ENCODE measurements around the gene GABRG3. TPM values are rescaled to one million over a fixed set of nuclear protein-coding genes. Genes with fewer than 3 reads are reported as not detected.

Gene GABRG3
- total and polyA plus RNA-seq, 2 donors (not counting 3 experiments of a cell fraction or from before 2014, with no cell fraction given): not detected

DNA sequence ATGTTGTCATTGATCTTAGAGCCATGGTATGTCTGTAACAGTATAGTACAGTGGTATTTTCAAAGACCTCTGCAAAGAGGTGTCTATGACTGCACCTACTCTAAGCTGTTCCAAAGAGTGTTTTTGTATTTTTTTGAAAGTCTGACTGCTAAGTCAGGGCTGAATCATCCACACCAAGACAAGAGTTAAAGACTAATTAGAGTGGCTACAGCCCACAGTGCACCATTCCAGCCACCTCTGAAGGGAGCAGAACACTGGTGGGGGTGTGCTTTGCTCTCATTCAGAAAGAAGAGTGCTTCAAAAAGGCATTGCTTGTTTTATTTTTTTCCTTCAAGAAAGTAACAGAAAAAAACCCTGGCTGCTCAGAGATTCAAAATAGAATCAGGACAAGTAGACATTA is 301.4 kb downstream of the GABRG3 start:
- FAIRE-seq (no peak), DNase-seq (ENCODE audit: low read depth, low spot score) (no peak)
- Histone ChIP-seq H3K27ac (ENCODE audit: insufficient read depth, low read depth, low read length) (no peak overlapping the region), H3K79me2 (ENCODE audit: control insufficient read depth, insufficient read depth, low read length) (no peaks in the 10 kb centered on the region), H3K27me3 (ENCODE audit: control insufficient read depth in 2 of 2, insufficient read depth in 2 of 2, low read length in 2 of 2) (no peaks in the 10 kb centered on the region), H3K36me3 (ENCODE audit: control insufficient read depth in 2 of 2, extremely low read depth in 1 of 2, insufficient read depth in 2 of 2, low read length in 2 of 2) (no peaks in the 10 kb centered on the region), H4K20me1 (replicated peaks; ENCODE audit: control insufficient read depth, extremely low read depth, insufficient read depth, low read length) (no peaks in the 10 kb centered on the region), H3K4me2 (ENCODE audit: insufficient read depth, low read length) (no peak overlapping the region), H3K9me1 (replicated peaks; ENCODE audit: control insufficient read depth, extremely low read depth, insufficient read depth, low read length) (no peaks in the 10 kb centered on the region), H3K4me1 (ENCODE audit: control insufficient read depth, extremely low read depth, insufficient read depth, low read length) (no peaks in the 10 kb centered on the region), H3K9ac (replicated peaks; ENCODE audit: extremely low read depth, insufficient read depth, low read length) (no peak overlapping the region), H3K4me3 (replicated peaks in 1 of 3; ENCODE audit: insufficient read depth in 1 of 3, low read depth in 1 of 3, low read length in 3 of 3) (no peak overlapping the region), H2AFZ (ENCODE audit: low read depth, low read length) (no peak overlapping the region), H3K9me3 (replicated peaks; ENCODE audit: control insufficient read depth, insufficient read depth, low read length) (peaks cover 4% of the 10 kb centered on the region)
- ChIA-PET CTCF (no interaction called here), POLR2A (no interaction called here)
- no peak for TF ChIP-seq POLR2A (IDR thresholded peaks at IDR 0.05; ENCODE audit: low read depth, low read length)
- intact Hi-C loops (cut with micrococcal nuclease) (no loop called here), dilution Hi-C loops (cut with MboI; ENCODE audit: extremely low pct_ligation_motif_present, low sequenced_read_pairs) (no loop called here)
- BruUV-seq (replicated peaks): no TSS peak

DNA sequence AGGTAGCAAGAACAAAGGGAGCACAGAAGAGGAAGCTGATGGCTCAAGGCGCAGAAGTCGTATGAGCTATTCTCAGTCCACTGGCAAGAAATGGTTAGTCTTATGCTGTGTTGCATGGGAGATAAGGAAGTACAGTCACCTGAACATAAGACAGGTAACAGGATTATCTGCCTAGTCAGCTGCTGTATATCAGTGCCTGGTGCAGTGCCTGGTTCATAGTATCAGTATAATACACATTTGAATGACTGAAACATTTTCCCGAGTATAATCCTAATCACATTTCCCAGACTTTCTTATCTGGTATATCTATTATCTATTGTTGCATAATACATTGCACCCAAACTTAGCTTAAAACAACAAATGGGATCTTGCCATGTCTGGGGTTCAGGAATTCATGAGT is 302.5 kb downstream of the GABRG3 start:
- CTCF ChIA-PET: no interaction called here
- Histone ChIP-seq H3K27ac (ENCODE audit: insufficient read depth, low read depth, low read length) (no peak overlapping the region), H3K9ac (replicated peaks; ENCODE audit: extremely low read depth, insufficient read depth, low read length) (no peak overlapping the region), H3K9me3 (replicated peaks; ENCODE audit: control insufficient read depth, insufficient read depth, low read length) (peaks cover 4% of the 10 kb centered on the region), H3K27me3 (ENCODE audit: control insufficient read depth in 2 of 2, insufficient read depth in 2 of 2, low read length in 2 of 2) (no peaks in the 10 kb centered on the region), H3K79me2 (ENCODE audit: control insufficient read depth, insufficient read depth, low read length) (no peaks in the 10 kb centered on the region), H3K4me1 (ENCODE audit: control insufficient read depth, extremely low read depth, insufficient read depth, low read length) (no peaks in the 10 kb centered on the region), H3K4me2 (ENCODE audit: insufficient read depth, low read length) (no peak overlapping the region), H3K4me3 (replicated peaks in 1 of 3; ENCODE audit: insufficient read depth in 1 of 3, low read depth in 1 of 3, low read length in 3 of 3) (no peak overlapping the region), H2AFZ (ENCODE audit: low read depth, low read length) (no peak overlapping the region), H4K20me1 (replicated peaks; ENCODE audit: control insufficient read depth, extremely low read depth, insufficient read depth, low read length) (no peaks in the 10 kb centered on the region), H3K36me3 (ENCODE audit: control insufficient read depth in 2 of 2, extremely low read depth in 1 of 2, insufficient read depth in 2 of 2, low read length in 2 of 2) (no peaks in the 10 kb centered on the region), H3K9me1 (replicated peaks; ENCODE audit: control insufficient read depth, extremely low read depth, insufficient read depth, low read length) (no peaks in the 10 kb centered on the region)
- intact Hi-C loops (cut with micrococcal nuclease): no loop called here
- BruUV-seq (replicated peaks): no TSS peak
- TF ChIP-seq GATA2 (IDR thresholded peaks at IDR 0.05; ENCODE audit: insufficient read depth, insufficient read length, low read depth, low read length) (no peak), JUN (IDR thresholded peaks at IDR 0.05; ENCODE audit: borderline replicate concordance, insufficient read depth, insufficient read length, low read depth) (no peak), MYC (IDR thresholded peaks at IDR 0.05; ENCODE audit: low read depth, low read length) (no peak), EZH2 (IDR thresholded peaks at IDR 0.05; ENCODE audit: borderline replicate concordance, low read depth, low read length, severe bottlenecking) (no peak), FOS (IDR thresholded peaks at IDR 0.05; ENCODE audit: borderline replicate concordance, insufficient read depth, low read length) (no peak), POLR2AphosphoS5 (IDR thresholded peaks at IDR 0.05; ENCODE audit: insufficient read depth, low read depth, low read length) (no peak), POLR2A (IDR thresholded peaks at IDR 0.05; ENCODE audit: low read depth, low read length) (no peak)
- TF ChIP-seq, protein P1, sequence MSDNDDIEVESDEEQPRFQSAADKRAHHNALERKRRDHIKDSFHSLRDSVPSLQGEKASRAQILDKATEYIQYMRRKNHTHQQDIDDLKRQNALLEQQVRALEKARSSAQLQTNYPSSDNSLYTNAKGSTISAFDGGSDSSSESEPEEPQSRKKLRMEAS (IDR thresholded peaks at IDR 0.05; ENCODE audit: insufficient read depth, insufficient read length): no peak
- TF ChIP-seq, protein P2, sequence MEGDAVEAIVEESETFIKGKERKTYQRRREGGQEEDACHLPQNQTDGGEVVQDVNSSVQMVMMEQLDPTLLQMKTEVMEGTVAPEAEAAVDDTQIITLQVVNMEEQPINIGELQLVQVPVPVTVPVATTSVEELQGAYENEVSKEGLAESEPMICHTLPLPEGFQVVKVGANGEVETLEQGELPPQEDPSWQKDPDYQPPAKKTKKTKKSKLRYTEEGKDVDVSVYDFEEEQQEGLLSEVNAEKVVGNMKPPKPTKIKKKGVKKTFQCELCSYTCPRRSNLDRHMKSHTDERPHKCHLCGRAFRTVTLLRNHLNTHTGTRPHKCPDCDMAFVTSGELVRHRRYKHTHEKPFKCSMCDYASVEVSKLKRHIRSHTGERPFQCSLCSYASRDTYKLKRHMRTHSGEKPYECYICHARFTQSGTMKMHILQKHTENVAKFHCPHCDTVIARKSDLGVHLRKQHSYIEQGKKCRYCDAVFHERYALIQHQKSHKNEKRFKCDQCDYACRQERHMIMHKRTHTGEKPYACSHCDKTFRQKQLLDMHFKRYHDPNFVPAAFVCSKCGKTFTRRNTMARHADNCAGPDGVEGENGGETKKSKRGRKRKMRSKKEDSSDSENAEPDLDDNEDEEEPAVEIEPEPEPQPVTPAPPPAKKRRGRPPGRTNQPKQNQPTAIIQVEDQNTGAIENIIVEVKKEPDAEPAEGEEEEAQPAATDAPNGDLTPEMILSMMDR (IDR thresholded peaks at IDR 0.05; ENCODE audit: extremely low read depth in 1 of 2, insufficient read depth in 1 of 2, low read depth in 1 of 2, low read length in 2 of 2): no peak
- dilution Hi-C loops (cut with MboI; ENCODE audit: extremely low pct_ligation_motif_present, low sequenced_read_pairs): no loop called here
- FAIRE-seq: no peak
- POLR2A ChIA-PET: no interaction called here
- no peak for DNase-seq (ENCODE audit: low read depth, low spot score)

Measured in endothelial cell of umbilical vein (primary cell).